ENCODE results near the gene MS4A4E. TPM values are rescaled to one million over a fixed set of nuclear protein-coding genes. Genes with fewer than 3 reads are reported as not detected.

MS4A4E gene
- total and polyA plus RNA-seq, 2 of the 13 experiments (the other 11 are each of a cell fraction or from before 2014, with no cell fraction given), result not detected

DNA sequence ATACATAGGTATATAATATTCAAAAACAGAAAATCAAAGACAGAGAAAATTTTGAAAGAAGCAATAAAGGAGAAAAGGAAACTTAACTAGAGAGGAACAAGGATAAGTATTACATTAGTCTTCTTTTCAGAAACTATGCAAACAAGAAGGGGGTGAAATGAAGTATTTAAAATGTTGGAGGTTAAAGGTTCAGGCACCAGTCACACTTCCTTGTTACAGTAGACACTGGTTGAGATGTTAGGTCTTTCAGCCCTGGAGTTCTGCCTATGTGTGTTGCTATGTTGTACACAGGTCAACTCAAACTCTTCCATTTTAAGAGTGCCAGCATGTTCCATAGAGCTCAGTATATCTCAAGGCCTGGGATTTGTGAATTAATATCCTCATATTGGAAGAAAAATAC lies 31.5 kb upstream of the MS4A4E start:
- Histone ChIP-seq H4K20me1 (ENCODE audit: insufficient read depth, low read length) (no peaks in the 10 kb centered on the region), H3K36me3 (replicated peaks in 1 of 2; ENCODE audit: control insufficient read depth in 1 of 2, insufficient read depth in 2 of 2, low read length in 2 of 2) (no peaks in the 10 kb centered on the region), H3K4me3 (replicated peaks in 1 of 3; ENCODE audit: insufficient read depth in 1 of 3, low read depth in 2 of 3, low read length in 3 of 3) (no peak overlapping the region), H3K27me3 (ENCODE audit: control insufficient read depth in 1 of 2, insufficient read depth in 2 of 2, low read length in 2 of 2) (no peaks in the 10 kb centered on the region), H2AFZ (ENCODE audit: low read length) (no peak overlapping the region), H3K4me1 (ENCODE audit: insufficient read depth, low read length) (no peaks in the 10 kb centered on the region), H3K9me3 (ENCODE audit: low read length) (no peaks in the 10 kb centered on the region), H3K4me2 (ENCODE audit: low read depth, low read length) (no peak overlapping the region), H3K27ac (ENCODE audit: extremely low read length, insufficient read depth, low read length) (no peak overlapping the region), H3K9ac (ENCODE audit: insufficient read depth, low read depth, low read length) (no peak overlapping the region), H3K79me2 (ENCODE audit: insufficient read depth, low read length) (no peaks in the 10 kb centered on the region)
- ChIA-PET POLR2A (no interaction called here), CTCF (ENCODE audit: low intra/inter-chr PET ratio, low total read pairs) (no interaction called here)
- TF ChIP-seq ZEB1 (IDR thresholded peaks at IDR 0.05; ENCODE audit: insufficient replicate concordance, low read depth) (no peak), ZNF33A (CRISPR knock-in tag; IDR thresholded peaks at IDR 0.05; ENCODE audit: borderline replicate concordance) (no peak), SCMH1 (CRISPR knock-in tag; IDR thresholded peaks at IDR 0.05; ENCODE audit: borderline replicate concordance) (no peak), RARG (CRISPR knock-in tag; IDR thresholded peaks at IDR 0.05; ENCODE audit: low read depth) (no peak), SALL2 (CRISPR knock-in tag; IDR thresholded peaks at IDR 0.05) (no peak), ZNF713 (CRISPR knock-in tag; IDR thresholded peaks at IDR 0.05) (no peak)
- TF ChIP-seq, protein P1, sequence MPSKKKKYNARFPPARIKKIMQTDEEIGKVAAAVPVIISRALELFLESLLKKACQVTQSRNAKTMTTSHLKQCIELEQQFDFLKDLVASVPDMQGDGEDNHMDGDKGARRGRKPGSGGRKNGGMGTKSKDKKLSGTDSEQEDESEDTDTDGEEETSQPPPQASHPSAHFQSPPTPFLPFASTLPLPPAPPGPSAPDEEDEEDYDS (CRISPR knock-in tag; IDR thresholded peaks at IDR 0.05), result no peak
- TF ChIP-seq, protein P2, sequence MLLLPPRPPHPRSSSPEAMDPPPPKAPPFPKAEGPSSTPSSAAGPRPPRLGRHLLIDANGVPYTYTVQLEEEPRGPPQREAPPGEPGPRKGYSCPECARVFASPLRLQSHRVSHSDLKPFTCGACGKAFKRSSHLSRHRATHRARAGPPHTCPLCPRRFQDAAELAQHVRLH (CRISPR knock-in tag; IDR thresholded peaks at IDR 0.05; ENCODE audit: borderline replicate concordance, low read depth), result no peak
- TF ChIP-seq, protein P3, sequence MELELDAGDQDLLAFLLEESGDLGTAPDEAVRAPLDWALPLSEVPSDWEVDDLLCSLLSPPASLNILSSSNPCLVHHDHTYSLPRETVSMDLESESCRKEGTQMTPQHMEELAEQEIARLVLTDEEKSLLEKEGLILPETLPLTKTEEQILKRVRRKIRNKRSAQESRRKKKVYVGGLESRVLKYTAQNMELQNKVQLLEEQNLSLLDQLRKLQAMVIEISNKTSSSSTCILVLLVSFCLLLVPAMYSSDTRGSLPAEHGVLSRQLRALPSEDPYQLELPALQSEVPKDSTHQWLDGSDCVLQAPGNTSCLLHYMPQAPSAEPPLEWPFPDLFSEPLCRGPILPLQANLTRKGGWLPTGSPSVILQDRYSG (CRISPR knock-in tag; IDR thresholded peaks at IDR 0.05), result no peak
- no peak for ATAC-seq
- in situ Hi-C loops (cut with HindIII; ENCODE audit: extremely low pct_ligation_motif_present, low pct_unique_long_range_greater_than_20kb) (loop anchor here (25.0 kb wide), 1 partner anchor 338 kb away; no protein-coding TSS in a partner anchor), intact Hi-C loops (cut with micrococcal nuclease; ENCODE audit: unreplicated experiment) (no loop called here)
- BruUV-seq (replicated peaks), result no TSS peak
- DNase-seq (ENCODE audit: low spot score), result no peak
- FAIRE-seq, result no peak

All from HepG2 (cell line).